HG03196 (cell line): ENCODE results near the gene TRDN.
"Not testable (repeated sequence)": the region's sequence is repeated elsewhere in the genome, so short reads cannot be mapped to it uniquely, and the experiment has no call there.

Experiments
- ATAC-seq: cut with Tn5 transposase; IDR thresholded peaks from one replicate; pipeline ENCODE4 v1.9.1; 2021; ENCODE audit not compliant: unreplicated experiment

Gene TRDN

DNA sequence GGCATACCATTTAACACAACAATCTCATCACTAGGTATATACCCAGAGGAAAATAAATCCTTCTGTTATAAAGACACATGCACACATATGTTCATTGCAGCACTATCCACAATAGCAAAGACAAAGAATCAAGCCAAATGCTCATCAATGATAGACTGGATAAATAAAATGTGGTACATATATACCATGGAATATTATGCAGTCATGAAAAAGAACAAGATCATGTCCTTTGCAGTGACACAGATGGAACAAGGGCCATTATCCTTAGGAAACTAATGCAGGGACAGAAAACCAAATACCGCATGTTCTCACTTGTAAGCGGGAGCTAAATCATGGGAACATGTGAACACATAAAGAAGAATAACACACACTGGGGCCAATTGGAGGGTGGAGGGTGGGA is 322.3 kb downstream of the TRDN start:
- not testable (repeated sequence) for ATAC-seq

DNA sequence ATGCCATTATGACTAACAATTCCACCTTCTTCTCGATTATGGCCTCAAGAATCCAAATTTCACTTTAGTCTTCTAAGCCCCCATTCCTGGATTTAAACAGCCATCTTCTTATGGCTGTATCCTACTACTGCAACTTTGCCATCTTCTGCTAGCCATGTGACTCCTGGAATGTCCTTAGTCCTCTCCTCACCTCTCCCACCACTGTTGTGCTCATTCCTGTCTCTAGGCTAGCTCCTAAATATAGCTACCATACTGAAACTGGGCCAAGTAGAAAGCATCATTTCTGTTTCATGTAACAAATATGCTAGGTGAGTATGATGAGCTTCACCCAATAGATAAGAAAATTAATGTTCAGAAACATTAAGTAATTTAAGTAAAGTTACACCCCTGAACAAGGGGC is 327.6 kb downstream of the TRDN start:
- no peak for ATAC-seq

DNA sequence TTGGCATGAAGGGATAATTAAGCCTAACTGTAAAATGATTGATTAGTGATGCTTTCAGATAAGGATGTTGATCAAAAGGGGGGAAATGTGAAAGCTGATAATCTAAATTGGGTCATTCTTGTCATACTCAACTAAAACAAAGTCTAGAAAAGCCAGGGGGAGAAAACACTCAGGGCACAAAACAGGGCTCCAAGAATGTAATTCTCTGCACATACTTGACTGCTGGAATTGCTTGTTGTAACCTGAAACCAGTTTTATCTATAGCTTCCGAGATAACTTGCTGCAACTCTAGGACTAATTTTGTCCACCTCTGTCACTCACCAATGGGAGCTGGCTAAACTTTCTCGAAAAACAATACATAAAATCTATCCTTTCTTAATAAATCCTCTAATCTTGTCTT is 330.4 kb downstream of the TRDN start:
- ATAC-seq, result no peak

DNA sequence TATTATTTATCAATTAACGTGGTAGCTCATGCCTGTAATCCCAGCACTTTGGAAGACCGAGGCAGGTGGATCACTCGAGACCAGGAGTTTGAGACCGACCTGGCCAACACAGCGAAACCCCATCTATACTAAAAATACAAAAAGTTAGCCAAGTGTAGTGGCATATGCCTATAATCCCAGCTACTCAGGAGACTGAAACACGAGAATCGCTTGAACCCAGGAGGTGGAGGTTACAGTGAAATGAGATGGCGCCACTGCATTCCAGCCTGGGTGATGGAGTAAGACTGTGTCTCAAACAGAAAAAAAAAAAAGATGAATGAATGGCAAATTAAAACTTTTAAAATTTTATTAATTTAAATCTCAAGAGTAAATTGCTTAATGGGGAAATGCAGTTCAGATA is 341.1 kb downstream of the TRDN start:
- ATAC-seq, result no peak

DNA sequence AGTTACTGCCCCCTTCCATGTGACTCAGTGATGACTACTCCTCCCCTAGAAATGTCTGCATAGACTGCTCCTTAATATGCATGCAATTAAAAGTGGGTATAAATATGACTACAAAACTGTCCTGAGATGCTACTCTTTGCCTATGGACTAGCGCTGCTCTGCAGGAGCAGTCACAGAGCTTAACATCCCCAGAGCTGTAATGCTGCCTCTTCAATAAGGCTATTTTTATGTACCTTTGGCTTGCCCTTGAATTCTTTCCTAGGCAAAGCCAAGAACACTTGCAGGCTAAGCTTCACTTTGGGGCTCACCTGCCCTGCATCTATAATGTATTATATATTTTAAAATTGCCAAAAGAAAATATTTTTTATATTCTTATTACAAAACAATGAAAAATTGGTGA is 341.6 kb downstream of the TRDN start:
- ATAC-seq, result no peak

DNA sequence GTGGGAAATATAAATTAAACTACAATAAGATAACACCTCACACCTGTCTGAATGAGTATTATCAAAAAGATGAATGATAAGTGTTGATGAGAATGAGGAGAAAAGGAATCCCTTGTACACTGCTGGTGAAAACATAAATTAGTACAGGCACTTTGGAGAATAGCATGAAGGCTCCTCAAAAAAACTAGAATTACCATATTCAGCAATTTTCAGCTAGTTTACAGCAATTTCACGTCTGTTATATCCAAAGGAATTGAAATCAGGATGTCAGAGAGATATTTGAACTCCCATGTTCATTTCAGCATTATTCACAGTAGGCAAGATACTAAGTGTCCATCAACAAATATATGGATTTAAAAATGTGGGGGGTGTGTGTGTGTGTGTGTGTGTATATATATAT is 348.1 kb downstream of the TRDN start:
- ATAC-seq, result no peak

DNA sequence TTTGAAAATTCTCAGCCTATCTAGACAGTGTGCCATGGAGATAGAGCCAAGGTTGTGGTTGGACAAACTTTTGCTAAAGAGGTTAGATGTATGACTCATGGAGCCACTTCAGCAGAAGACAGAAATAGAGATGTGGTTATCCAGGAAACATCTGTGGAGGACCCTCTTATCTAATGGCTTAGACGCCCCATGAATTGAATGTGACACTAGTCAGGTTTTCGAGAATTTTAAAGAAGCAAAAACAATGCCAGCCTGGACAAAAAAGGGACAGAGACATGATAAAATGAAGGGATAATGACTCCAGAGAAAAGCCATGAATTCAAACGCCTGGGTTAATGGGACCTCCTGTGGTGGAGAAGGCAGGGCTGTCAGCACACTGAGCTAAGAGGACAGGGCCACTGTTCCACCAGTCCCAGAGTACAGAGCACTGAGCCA is 360.2 kb downstream of the TRDN start:
- no peak for ATAC-seq

DNA sequence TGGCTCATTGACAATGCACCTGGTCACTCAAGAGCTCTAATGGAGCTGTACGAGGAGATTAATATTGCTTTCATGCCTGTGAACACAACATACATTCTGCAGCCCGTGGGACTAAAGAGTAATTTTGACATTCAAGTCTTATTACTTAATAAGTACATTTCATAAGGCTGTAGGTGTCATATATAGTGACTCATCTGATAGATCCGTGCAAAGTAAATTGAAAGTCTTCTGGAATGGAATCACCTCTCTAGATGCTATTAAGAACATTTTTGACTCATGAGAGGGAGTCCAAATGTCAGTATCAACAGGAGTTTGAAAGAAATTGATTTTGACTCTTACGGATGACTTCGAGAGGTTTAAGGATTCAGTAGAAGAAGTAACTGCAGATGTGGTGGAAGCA is 372.8 kb downstream of the TRDN start:
- no peak for ATAC-seq

DNA sequence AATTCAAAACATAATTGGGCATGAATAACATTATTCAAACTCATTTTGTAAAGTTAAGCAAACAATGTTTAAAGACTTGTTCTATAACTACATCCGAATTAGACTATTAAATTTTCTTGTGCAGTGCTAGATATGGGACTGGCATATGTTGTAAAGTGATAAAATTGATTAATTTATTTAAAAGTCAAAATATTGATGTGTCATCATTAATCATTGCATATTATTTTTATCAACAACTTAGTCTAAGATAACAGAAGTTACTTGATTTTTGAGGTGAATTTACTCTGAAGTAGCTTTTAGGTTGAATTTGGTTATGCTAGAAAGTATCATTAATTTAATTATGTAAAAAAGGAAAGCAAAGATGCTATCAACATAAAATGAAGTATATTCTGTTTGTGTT is 396.1 kb downstream of the TRDN start:
- no peak for ATAC-seq

DNA sequence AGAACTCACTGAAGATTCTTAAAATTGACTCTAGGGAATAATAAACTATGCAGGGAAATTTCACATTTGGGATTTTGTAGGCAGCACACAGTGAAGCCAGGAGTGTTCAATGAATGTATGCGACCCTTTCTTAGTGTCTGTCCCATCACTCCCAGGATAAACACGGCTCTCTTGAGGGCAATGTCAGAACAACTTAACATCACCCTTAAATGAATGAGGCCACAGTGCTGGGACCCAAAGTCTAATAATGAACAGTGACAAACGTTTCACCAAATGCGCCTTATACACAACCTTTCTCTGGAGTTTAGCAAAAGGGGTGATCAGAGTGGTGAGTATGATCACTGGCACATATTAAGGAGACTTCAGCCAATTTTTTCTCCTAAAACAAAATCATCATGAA is 403.4 kb downstream of the TRDN start:
- ATAC-seq, result no peak

DNA sequence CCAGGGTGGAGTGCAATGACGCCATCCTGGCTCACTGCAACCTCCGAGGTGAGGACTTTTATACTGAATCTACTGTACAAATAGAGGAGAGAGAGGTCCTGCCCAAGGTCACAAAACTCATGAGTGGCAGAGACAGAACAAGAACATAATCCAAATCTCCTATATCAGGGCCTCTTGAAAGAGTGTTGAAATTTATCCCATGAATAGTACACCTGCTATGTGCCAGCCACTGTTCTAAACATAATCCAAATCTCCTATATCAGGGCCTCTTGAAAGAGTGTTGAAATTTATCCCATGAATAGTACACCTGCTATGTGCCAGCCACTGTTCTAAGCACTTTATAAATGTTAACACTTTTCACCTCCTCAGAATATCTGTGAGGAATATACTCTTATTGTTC is 409.0 kb downstream of the TRDN start:
- ATAC-seq, result not testable (repeated sequence)

DNA sequence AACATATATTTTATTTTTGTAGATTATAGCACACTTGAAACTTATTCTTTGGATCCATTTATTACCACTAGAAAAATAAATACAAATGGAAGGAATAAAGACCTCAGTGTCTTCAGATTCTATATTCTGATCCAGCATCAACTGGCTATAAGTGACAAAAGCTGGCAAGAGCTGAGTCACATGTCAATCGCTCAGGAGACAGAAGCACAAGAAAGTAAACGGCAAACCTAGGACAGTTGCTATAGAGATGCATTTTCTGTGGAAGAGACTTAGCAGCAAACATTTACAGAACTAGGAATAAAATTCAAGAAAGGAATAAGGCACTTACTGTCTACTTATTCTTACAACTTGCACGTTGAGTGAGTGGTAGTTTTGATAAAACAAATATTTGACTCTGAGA is 410.4 kb downstream of the TRDN start:
- no peak for ATAC-seq

DNA sequence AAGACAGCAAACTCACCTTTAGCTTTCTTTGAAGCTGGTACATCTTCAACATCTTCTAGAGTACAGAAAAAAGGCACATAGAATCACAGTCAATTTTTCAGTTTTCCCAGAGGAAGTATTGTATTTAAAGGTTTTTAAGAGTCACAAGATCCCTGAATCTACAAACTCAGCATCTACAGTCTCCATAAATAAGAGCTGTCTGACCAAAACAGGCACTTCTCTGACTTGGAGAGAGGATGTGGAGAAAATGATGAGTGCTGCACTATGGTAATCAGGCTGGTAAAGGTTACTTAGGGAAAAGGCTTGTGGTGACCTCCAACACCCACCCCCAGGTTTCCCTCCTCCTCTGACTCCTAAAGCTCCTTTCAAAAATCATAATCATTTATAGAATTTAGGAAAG is 412.7 kb downstream of the TRDN start:
- no peak for ATAC-seq

DNA sequence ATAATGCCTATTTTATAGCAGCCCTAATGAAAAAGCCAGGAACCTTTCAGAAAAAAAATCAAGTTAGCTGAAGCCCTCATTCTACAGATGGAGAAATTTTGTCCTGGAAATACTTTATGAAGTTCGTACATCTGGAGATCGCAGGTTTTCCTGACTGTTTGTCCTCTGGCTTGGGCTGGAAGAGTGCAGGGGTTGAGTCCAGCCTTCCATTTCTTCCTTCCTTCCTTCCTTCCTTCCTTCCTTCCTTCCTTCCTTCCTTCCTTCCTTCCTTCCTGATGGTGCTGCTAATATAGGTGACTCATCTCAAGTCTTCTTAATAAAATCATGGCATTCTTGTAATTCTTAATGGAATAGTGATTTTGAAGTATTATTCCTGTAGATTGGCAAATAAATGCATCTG is 413.3 kb downstream of the TRDN start:
- ATAC-seq, result no peak

DNA sequence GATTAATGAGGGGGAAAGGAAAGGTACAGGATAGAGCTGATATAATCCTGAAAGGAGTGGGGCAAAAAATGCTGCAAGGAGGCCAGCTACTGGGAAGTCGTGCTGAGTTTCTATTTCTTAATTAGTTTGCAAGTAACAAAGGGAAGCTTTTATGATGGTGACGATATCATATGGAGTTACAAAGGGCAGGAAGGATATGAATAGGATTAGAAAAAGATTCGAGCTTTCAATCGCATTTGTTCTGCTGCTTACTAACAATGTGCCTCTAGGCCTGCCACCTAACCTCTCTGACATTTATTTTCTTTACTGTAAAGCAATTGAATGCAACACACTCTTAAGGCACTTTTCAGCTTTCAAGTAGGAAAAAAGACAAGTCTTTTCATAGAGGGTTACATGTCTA is 421.5 kb downstream of the TRDN start:
- no peak for ATAC-seq

DNA sequence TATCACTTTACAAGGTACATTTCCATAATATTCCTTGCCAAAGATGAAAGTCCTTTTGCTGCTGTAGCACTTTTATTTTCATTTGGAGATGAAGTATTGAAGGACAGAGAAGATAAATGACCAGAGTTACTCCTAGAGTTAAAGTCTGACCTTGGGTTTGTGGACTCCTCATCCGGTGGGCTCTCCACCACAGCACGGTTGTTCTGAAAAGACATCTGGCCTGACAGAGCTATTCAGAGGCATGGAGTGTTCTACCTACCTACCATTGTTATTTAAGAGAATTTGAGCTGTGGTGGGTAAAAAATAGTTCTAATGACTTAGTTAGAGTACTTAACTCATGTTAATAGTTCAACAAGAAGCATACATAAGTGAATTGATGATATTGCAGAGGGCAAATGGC is 422.3 kb downstream of the TRDN start:
- ATAC-seq, result no peak

DNA sequence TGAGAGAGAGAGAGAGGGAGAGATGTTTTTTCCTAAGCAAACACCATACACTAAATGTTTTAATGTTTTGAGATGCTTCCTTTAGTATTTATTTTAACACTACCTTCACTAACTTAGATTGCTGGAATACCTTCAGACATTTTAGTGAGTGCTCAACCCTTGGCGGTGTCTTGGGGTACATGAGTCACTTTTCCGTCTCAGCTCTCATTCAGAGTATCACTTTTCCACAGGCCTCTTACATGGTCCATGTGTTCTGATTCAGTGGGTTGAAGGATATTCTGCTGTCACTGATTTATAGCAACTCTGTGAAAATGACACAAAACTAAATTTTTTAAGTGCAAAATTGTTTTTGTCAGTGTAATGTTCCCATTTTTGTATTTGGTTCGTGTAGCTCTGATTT is 422.8 kb downstream of the TRDN start:
- ATAC-seq, result no peak

DNA sequence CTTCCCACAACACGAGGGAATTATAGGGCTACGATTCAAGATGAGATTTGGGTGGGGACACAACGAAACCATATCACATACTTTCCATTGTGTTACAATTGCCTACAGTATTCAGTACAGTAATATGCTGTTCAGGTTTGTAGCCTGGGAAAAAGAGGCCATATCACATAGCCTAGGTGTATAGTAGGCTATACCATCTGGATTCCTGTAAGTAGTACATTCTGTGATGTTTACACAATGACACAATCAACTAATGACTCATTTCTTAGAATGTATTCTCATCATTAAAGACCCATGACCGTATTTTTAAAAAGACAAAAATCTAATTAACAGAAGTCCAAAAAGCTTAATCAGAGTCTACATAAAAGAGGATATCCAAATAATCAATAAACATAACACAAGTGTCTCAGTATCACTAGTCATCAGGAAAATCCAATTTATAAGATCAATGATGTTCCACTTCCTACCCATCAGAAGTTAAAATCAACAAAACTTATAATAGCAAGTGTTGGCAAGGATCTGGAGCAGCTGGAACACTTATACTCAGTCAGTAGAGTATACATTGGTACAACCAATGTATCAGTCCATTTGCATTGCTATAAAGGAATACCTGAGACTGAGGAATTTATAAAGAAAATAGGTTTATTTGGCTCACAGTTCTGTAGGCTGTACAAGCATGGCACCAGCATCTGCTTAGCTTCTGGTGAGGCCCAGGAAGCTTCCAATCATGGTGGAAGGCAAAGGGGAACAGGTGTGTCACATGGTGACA is 424.8 kb downstream of the TRDN start:
- no peak for ATAC-seq

DNA sequence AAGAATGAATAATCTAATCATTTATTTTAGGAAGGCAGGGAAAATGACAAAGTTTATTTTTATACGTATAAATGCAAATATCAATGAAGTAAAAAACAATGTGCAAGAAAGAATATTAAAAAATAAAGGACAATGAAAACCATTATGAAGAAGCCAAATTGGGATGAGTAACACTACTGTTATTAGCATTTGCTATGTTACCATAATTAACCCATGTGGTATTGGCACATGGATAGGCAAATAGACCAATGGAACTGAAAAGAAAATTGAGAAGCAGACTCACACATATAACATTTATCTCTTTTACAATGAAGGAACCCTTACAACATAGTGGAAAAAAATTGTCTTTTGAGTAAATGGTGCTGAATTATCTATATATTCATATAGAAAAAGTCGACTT is 426.1 kb downstream of the TRDN start:
- ATAC-seq, result no peak

DNA sequence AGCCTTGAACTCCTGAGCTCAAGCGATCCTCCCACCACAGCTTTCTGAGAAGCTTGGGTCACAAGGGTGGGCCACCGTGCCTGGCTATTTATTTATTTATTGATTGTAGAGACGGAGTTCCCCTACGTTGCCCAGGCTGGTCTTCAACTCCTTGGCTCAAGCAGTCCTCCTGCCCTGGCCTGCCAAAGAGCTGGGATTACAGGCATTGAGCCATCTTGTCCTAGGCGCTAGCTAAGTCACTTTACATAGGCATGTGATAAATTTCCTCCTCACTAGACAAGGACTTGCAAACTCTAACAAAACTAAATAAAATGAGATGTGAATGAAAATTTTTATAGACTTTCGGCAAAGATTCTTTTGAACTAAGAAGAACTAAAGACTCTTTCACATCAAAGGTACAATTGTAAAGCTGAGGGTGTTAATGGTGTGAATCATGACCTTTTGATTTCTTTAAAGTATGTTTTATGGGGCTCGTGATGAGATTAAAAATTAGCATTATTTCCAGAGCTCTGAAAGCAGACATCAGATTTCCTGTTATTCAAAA is 428.7 kb downstream of the TRDN start:
- no peak for ATAC-seq

DNA sequence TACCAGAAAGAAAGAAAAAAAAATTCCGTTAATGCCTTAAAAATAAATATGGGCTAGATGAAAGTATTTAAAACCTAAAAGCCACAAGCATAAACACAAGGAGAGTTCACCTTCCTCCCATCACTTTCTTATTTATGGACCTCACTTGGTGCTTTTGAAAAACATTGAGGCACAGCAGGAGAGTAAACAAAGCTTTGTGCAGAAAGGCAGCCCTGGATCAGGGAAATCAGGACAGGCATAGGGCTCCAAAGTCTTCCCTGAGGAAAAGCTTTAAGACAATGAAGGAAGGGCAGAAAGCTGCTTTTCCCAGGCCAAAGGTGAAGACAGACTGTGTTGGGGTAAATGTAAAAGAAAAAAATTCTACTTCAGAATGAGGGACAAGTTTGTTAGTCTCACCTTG is 432.8 kb downstream of the TRDN start:
- ATAC-seq, result no peak

DNA sequence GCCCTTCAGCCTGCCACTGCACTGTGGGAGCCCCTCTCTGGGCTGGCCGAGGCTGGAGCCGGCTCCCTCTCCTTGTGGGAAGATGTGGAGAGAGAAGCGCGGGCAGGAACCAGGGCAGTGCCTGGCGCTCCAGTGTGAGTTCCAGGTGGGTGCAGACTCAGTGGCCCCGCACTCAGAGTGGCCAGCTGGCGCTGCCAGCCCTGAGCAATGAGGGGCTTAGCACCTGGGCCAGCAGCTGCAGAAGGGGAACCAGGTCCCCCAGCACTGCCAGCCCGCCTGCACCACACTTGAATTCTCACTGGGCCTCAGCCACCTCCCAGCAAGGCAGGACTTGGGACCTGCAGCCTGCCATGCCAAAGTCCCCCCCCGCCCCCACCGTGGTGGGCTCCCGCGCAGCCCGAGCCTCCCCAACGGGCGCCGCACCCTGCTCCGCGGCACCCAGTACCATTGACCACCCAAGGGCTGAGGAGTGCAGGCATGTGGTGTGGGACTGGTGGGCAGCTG is 434.8 kb downstream of the TRDN start:
- ATAC-seq, result no peak

DNA sequence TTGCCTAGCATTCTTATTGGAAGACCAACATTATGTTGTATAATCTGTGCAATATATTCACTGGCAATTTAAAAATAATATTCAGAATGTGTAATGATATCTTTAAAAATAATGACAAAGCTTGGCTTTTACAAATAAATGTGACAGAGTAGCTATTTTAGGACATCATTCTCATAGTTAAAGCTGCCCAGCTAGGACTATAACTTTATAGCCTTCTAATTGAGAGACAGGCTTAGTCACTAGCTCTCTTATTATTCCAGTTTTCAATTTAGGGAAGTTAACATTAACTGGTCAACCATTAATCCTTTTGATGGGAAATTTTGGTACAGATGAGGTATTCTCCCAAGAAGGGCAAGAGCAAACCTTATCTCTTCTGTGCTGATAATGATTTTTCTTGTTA is 443.5 kb downstream of the TRDN start:
- no peak for ATAC-seq
